Measurements from ENCODE around the gene NEBL.

The NEBL gene

DNA sequence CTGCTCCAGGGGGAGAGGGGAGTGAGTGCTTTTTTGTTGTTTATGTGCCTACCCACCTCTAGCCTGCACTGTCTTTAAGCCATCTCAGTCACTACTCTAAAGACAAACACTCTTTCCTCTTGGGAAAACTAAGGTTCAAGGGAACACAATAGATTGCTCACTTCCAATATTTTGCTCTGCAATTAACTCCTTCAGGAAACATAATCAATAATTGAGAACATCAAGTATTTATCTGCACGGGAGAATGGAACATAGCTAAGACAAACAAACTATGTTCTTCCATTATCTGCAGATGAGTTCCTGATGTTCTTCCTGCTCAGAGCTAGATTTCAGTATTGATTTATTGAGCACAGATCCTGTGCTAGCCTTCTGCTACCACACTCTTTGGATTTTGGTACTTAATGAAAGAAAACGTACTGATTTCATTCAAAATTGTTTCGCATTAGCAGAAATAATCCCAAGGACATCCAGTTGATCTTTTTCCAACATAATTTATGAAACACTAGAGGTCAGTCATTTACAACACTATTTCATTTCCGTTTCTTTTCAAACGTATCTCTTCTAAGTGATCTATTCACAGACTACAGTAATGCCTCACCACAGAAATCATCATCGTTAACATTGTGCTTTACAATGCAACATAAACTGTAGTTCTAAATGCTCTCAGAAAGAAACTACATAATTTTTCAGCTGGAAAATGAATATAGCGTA, 8.3 kb downstream of the NEBL start:
- Histone ChIP-seq H3K9ac (ENCODE audit: low read depth in 1 of 2, low read length in 2 of 2) (no peak overlapping the region), H3K4me3 (ENCODE audit: low read length in 2 of 2) (no peak overlapping the region), H3K36me3 (ENCODE audit: control insufficient read depth in 2 of 2, insufficient read depth in 2 of 2, low read length in 2 of 2) (no peaks in the 10 kb centered on the region), H3K9me3 (ENCODE audit: control insufficient read depth in 2 of 2, low read length in 2 of 2) (no peaks in the 10 kb centered on the region), H3K27ac (ENCODE audit: low read depth in 2 of 2, low read length in 2 of 2) (no peak overlapping the region), H3K4me1 (ENCODE audit: control insufficient read depth in 2 of 2, insufficient read depth in 2 of 2, low read length in 2 of 2) (no peaks in the 10 kb centered on the region), H3K27me3 (ENCODE audit: control insufficient read depth in 2 of 2, insufficient read depth in 2 of 2, low read length in 2 of 2) (no peaks in the 10 kb centered on the region)

GRCh38 chr10:20887706-20888555, 9.2 kb downstream of the NEBL start:
- Histone ChIP-seq H3K9ac (ENCODE audit: low read depth in 1 of 2, low read length in 2 of 2) (no peak overlapping the region), H3K4me3 (ENCODE audit: low read length in 2 of 2) (no peak overlapping the region), H3K36me3 (ENCODE audit: control insufficient read depth in 2 of 2, insufficient read depth in 2 of 2, low read length in 2 of 2) (no peaks in the 10 kb centered on the region), H3K27me3 (ENCODE audit: control insufficient read depth in 2 of 2, insufficient read depth in 2 of 2, low read length in 2 of 2) (no peaks in the 10 kb centered on the region), H3K27ac (ENCODE audit: low read depth in 2 of 2, low read length in 2 of 2) (no peak overlapping the region), H3K4me1 (ENCODE audit: control insufficient read depth in 2 of 2, insufficient read depth in 2 of 2, low read length in 2 of 2) (no peaks in the 10 kb centered on the region), H3K9me3 (ENCODE audit: control insufficient read depth in 2 of 2, low read length in 2 of 2) (no peaks in the 10 kb centered on the region)

GRCh38 chr10:20885678-20886077, 11.4 kb downstream of the NEBL start:
- Histone ChIP-seq H3K36me3 (ENCODE audit: control insufficient read depth in 2 of 2, insufficient read depth in 2 of 2, low read length in 2 of 2) (no peaks in the 10 kb centered on the region), H3K9ac (ENCODE audit: low read depth in 1 of 2, low read length in 2 of 2) (no peak overlapping the region), H3K27me3 (ENCODE audit: control insufficient read depth in 2 of 2, insufficient read depth in 2 of 2, low read length in 2 of 2) (no peaks in the 10 kb centered on the region), H3K4me1 (ENCODE audit: control insufficient read depth in 2 of 2, insufficient read depth in 2 of 2, low read length in 2 of 2) (no peaks in the 10 kb centered on the region), H3K4me3 (ENCODE audit: low read length in 2 of 2) (no peak overlapping the region), H3K9me3 (ENCODE audit: control insufficient read depth in 2 of 2, low read length in 2 of 2) (no peaks in the 10 kb centered on the region), H3K27ac (ENCODE audit: low read depth in 2 of 2, low read length in 2 of 2) (no peak overlapping the region)

GRCh38 chr10:20883552-20883951, 13.6 kb downstream of the NEBL start:
- Histone ChIP-seq H3K27ac (ENCODE audit: low read depth in 2 of 2, low read length in 2 of 2) (no peak overlapping the region), H3K27me3 (ENCODE audit: control insufficient read depth in 2 of 2, insufficient read depth in 2 of 2, low read length in 2 of 2) (no peaks in the 10 kb centered on the region), H3K4me3 (ENCODE audit: low read length in 2 of 2) (no peak overlapping the region), H3K9me3 (ENCODE audit: control insufficient read depth in 2 of 2, low read length in 2 of 2) (no peaks in the 10 kb centered on the region), H3K4me1 (ENCODE audit: control insufficient read depth in 2 of 2, insufficient read depth in 2 of 2, low read length in 2 of 2) (peaks cover 3 to 4% of the 10 kb centered on the region in 2 donors), H3K36me3 (ENCODE audit: control insufficient read depth in 2 of 2, insufficient read depth in 2 of 2, low read length in 2 of 2) (no peaks in the 10 kb centered on the region), H3K9ac (ENCODE audit: low read depth in 1 of 2, low read length in 2 of 2) (no peak overlapping the region)

GRCh38 chr10:20882091-20882490, 15.0 kb downstream of the NEBL start:
- H3K36me3 ChIP-seq (ENCODE audit: control insufficient read depth in 2 of 2, insufficient read depth in 2 of 2, low read length in 2 of 2) = no peaks in the 10 kb centered on the region

GRCh38 chr10:20879136-20879535, 18.0 kb downstream of the NEBL start:
- no peak overlapping the region for H3K4me3 ChIP-seq (ENCODE audit: low read length in 2 of 2)
- no peaks in the 10 kb centered on the region for H3K36me3 ChIP-seq (ENCODE audit: control insufficient read depth in 2 of 2, insufficient read depth in 2 of 2, low read length in 2 of 2)
- H3K27me3 ChIP-seq (ENCODE audit: control insufficient read depth in 2 of 2, insufficient read depth in 2 of 2, low read length in 2 of 2) = no peaks in the 10 kb centered on the region
- no peaks in the 10 kb centered on the region for H3K9me3 ChIP-seq (ENCODE audit: control insufficient read depth in 2 of 2, low read length in 2 of 2)
- peaks cover 7 to 9% of the 10 kb centered on the region in 2 donors for H3K4me1 ChIP-seq (ENCODE audit: control insufficient read depth in 2 of 2, insufficient read depth in 2 of 2, low read length in 2 of 2)
- no peak overlapping the region for H3K27ac ChIP-seq (ENCODE audit: low read depth in 2 of 2, low read length in 2 of 2)
- no peak overlapping the region for H3K9ac ChIP-seq (ENCODE audit: low read depth in 1 of 2, low read length in 2 of 2)

More at GRCh38 chr10:20882091-20882490, 15.0 kb downstream of the NEBL start:
- Histone ChIP-seq H3K4me1 (ENCODE audit: control insufficient read depth in 2 of 2, insufficient read depth in 2 of 2, low read length in 2 of 2) (peaks cover 7 to 9% of the 10 kb centered on the region in 2 donors), H3K27me3 (ENCODE audit: control insufficient read depth in 2 of 2, insufficient read depth in 2 of 2, low read length in 2 of 2) (no peaks in the 10 kb centered on the region), H3K9me3 (ENCODE audit: control insufficient read depth in 2 of 2, low read length in 2 of 2) (no peaks in the 10 kb centered on the region), H3K4me3 (ENCODE audit: low read length in 2 of 2) (no peak overlapping the region), H3K9ac (ENCODE audit: low read depth in 1 of 2, low read length in 2 of 2) (no peak overlapping the region), H3K27ac (ENCODE audit: low read depth in 2 of 2, low read length in 2 of 2) (no peak overlapping the region)

DNA sequence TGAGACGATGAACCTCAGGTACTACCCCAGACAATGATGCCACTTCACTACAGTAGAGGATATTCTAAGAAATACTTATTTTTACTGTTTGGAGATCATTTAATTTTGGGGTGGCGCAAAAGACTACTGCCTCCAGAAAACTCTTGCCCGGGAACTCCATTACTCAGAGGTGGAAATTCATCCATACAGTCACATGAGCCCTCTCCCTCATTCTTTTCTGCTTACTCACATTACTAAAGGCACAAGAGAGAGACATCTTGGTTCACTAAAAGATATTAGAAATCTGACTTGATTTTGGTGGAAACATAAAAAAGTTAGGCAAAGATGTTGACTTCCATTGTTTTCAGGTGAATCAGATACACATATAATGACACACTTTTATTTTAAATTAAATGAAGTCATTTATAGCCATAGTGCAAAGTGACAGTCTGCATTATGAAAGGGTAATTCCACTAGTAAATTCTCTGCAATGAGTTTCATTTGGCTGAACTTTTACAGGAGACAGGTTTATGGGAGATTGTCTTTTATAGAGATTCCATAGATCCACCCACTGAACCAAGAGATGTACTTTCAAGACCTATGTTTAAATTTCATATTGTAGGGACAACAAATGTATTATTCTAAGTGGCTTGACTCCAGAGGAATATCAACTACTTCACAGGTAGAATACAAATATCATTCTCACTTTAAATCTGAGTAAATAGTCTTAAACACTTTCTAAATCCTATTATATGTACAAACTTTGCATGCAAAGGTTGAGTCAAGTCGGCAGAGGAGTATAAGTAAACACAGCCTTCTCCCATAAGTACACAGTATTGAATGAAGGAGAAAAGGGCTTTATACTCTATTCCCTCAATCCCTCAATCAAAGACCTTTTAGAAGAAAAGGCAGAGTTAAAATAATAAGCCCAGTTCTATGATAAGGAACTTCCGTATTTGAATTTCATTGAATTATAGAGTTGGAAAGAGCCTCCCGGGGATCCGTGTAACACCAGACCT, 18.8 kb downstream of the NEBL start:
- Histone ChIP-seq H3K4me3 (ENCODE audit: low read length in 2 of 2) (no peak overlapping the region), H3K9ac (ENCODE audit: low read depth in 1 of 2, low read length in 2 of 2) (no peak overlapping the region), H3K36me3 (ENCODE audit: control insufficient read depth in 2 of 2, insufficient read depth in 2 of 2, low read length in 2 of 2) (no peaks in the 10 kb centered on the region), H3K27me3 (ENCODE audit: control insufficient read depth in 2 of 2, insufficient read depth in 2 of 2, low read length in 2 of 2) (no peaks in the 10 kb centered on the region), H3K27ac (ENCODE audit: low read depth in 2 of 2, low read length in 2 of 2) (no peak overlapping the region), H3K9me3 (ENCODE audit: control insufficient read depth in 2 of 2, low read length in 2 of 2) (no peaks in the 10 kb centered on the region), H3K4me1 (ENCODE audit: control insufficient read depth in 2 of 2, insufficient read depth in 2 of 2, low read length in 2 of 2) (peaks cover 7 to 9% of the 10 kb centered on the region in 2 donors)

- no peaks in the 10 kb centered on the region for H3K9me3 ChIP-seq (ENCODE audit: control insufficient read depth in 2 of 2, low read length in 2 of 2)
- no peaks in the 10 kb centered on the region for H3K27me3 ChIP-seq (ENCODE audit: control insufficient read depth in 2 of 2, insufficient read depth in 2 of 2, low read length in 2 of 2)
- H3K27ac ChIP-seq (ENCODE audit: low read depth in 2 of 2, low read length in 2 of 2) = no peak overlapping the region
- H3K36me3 ChIP-seq (ENCODE audit: control insufficient read depth in 2 of 2, insufficient read depth in 2 of 2, low read length in 2 of 2) = no peaks in the 10 kb centered on the region
- no peak overlapping the region for H3K4me3 ChIP-seq (ENCODE audit: low read length in 2 of 2)
- peaks cover 7 to 9% of the 10 kb centered on the region in 2 donors for H3K4me1 ChIP-seq (ENCODE audit: control insufficient read depth in 2 of 2, insufficient read depth in 2 of 2, low read length in 2 of 2)
- no peak overlapping the region for H3K9ac ChIP-seq (ENCODE audit: low read depth in 1 of 2, low read length in 2 of 2)
These were observed 19.6 kb downstream of the NEBL start for GRCh38 chr10:20877554-20877953.

DNA sequence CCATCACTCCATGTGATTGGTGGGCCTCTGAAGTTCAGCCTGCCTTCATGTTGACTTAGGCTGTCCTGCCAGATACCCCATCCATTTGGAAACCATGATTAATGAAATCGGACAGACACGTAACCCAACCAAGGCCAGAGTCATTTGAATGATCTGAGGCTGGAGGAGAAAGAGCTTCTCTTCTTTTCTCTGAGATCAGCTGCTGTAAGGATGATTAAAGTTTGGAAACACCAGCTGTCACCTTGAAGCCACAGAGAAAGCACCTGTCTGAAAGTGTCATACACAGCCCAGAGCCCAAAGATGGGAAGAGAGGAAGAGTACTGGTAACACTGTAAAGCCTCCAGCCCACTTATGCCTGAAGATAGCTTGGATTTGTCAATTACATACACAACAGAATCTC, 22.9 kb downstream of the NEBL start:
- Histone ChIP-seq H3K4me1 (ENCODE audit: control insufficient read depth in 2 of 2, insufficient read depth in 2 of 2, low read length in 2 of 2) (peaks cover 7 to 9% of the 10 kb centered on the region in 2 donors), H3K9ac (ENCODE audit: low read depth in 1 of 2, low read length in 2 of 2) (no peak overlapping the region)

More for the DNA sequence above, 22.9 kb downstream of the NEBL start:
- Histone ChIP-seq H3K27ac (ENCODE audit: low read depth in 2 of 2, low read length in 2 of 2) (no peak overlapping the region), H3K36me3 (ENCODE audit: control insufficient read depth in 2 of 2, insufficient read depth in 2 of 2, low read length in 2 of 2) (no peaks in the 10 kb centered on the region), H3K27me3 (ENCODE audit: control insufficient read depth in 2 of 2, insufficient read depth in 2 of 2, low read length in 2 of 2) (no peaks in the 10 kb centered on the region), H3K4me3 (ENCODE audit: low read length in 2 of 2) (no peak overlapping the region), H3K9me3 (ENCODE audit: control insufficient read depth in 2 of 2, low read length in 2 of 2) (no peaks in the 10 kb centered on the region)
